Upper lobe of left lung (tissue), 6 donors: Measurements from ENCODE around the gene PHKG2. TPM values are rescaled to one million over a fixed set of nuclear protein-coding genes. Genes with fewer than 3 reads are reported as not detected.

Experiments used
- ATAC-seq, 2 donors: fragments of 200-7000 bp; cut with Tn5 transposase; one replicate each; pipeline ENCODE4 v1.9.1; 2022; ENCODE audit warnings: mild to moderate bottlenecking in 2 of 2, moderate library complexity in 2 of 2; ENCODE audit not compliant: low FRiP score in 2 of 2
- DNase-seq, 2 donors: peaks; one replicate each; pipeline ENCODE4 v3.0.0-alpha.2; 2019 to 2020
- H3K27ac ChIP-seq, 4 donors: fragments of 200-600 bp; sonication (generic); one replicate each; pipeline ENCODE4 v1.5.1; 2016 to 2019
- H3K27me3 ChIP-seq, 4 donors: fragments of 200-600 bp; sonication (generic); one replicate each; pipeline ENCODE4 v1.5.1; 2017 to 2019
- H3K36me3 ChIP-seq, 4 donors: fragments of 200-600 bp; sonication (generic); one replicate each; pipeline ENCODE4 v1.5.1; 2016 to 2019
- H3K4me1 ChIP-seq, 4 donors: fragments of 200-600 bp; sonication (generic); one replicate each; pipeline ENCODE4 v1.5.1; 2018 to 2019
- H3K4me3 ChIP-seq, 4 donors: fragments of 200-600 bp; sonication (generic); one replicate each; pipeline ENCODE4 v1.5.1; 2017 to 2019; ENCODE audit warnings: mild to moderate bottlenecking in 2 of 4, moderate library complexity in 1 of 4
- H3K9me3 ChIP-seq, 4 donors: fragments of 200-600 bp; sonication (generic); one replicate each; pipeline ENCODE4 v1.5.1; 2018 to 2019
- CTCF ChIP-seq, 6 experiments: fragments of 450-650 bp in 4 of 6; fragments of 200-600 bp in 2 of 6; sonication (generic) in 2 of 6; IDR thresholded peaks; one replicate each; pipeline ENCODE4 v1.5.1; 2016 to 2019; ENCODE audit warnings: antibody characterized with exemption in 6 of 6
- EP300 ChIP-seq, 4 donors: sonication (generic); formaldehyde crosslinking; IDR thresholded peaks; one replicate each; pipeline ENCODE4 v1.5.1; 2017; ENCODE audit warnings: antibody characterized with exemption in 4 of 4, control low read depth in 2 of 4
- POLR2A ChIP-seq, 4 donors: fragments of 450-650 bp; IDR thresholded peaks; one replicate each; pipeline ENCODE4 v1.5.1; 2016 to 2017; ENCODE audit warnings: antibody characterized with exemption in 4 of 4, mild to moderate bottlenecking in 2 of 4
- POLR2AphosphoS5 ChIP-seq, 2 donors: sonication (generic); formaldehyde crosslinking; IDR thresholded peaks; one replicate each; pipeline ENCODE4 v1.5.1; 2017; ENCODE audit warnings: antibody characterized with exemption in 2 of 2
- WGBS, 2 donors: methylation state at CpG; one replicate each; pipeline ENCODE4 v1.1.5; 2017 to 2018; 5-methylcytosine and 5-hydroxymethylcytosine counted together
- total RNA-seq, 6 donors: library from RNA; depleted of rRNA in 4 of 6; stranded (reverse); fragments of >200 nt in 4 of 6; gene quantifications; one replicate each; pipeline versions ENCODE4 v1.1.0 to v1.2.1, GENCODE V29; 2016 to 2021
- donor health status: DM: no; HTN: no; CAD: no; lungs with moderate emphysema.
- donor health status: DM: no; HTN: yes; CAD: no; lungs with severe emphysema.

PHKG2 gene
- total RNA-seq, 6 donors from 2014 or later, result 27.4 to 70.2 (median 33.5) TPM

GRCh38 chr16:30778549-30779244, 30.5 kb downstream of the PHKG2 start:
- Histone ChIP-seq H3K4me3 (no peak overlapping the region), H3K4me1 (peaks cover 11 to 34% (median 19%) of the 10 kb centered on the region in 4 donors), H3K9me3 (no peaks in the 10 kb centered on the region), H3K36me3 (peaks cover 7 to 32% (median 24%) of the 10 kb centered on the region in 4 donors), H3K27me3 (no peaks in the 10 kb centered on the region), H3K27ac (no peak overlapping the region)
- WGBS, 2 donors, result 85 to 88% methylated on average over 12 to 14 of the region's 14 CpGs
- no peak for DNase-seq
- no peak for TF ChIP-seq POLR2A (IDR thresholded peaks at IDR 0.05)
- no peak for TF ChIP-seq POLR2AphosphoS5 (IDR thresholded peaks at IDR 0.05)
- no peak for TF ChIP-seq EP300 (IDR thresholded peaks at IDR 0.05)
- no peak for TF ChIP-seq CTCF (IDR thresholded peaks at IDR 0.05)
- ATAC-seq, result no peak

- Histone ChIP-seq H3K4me3 (no peak overlapping the region), H3K4me1 (peaks cover 11 to 26% (median 18%) of the 10 kb centered on the region in 4 donors), H3K9me3 (no peaks in the 10 kb centered on the region), H3K36me3 (peaks cover 7 to 32% (median 26%) of the 10 kb centered on the region in 4 donors), H3K27ac (no peak overlapping the region), H3K27me3 (no peaks in the 10 kb centered on the region)
- TF ChIP-seq EP300 (IDR thresholded peaks at IDR 0.05), result no peak
- no peak for TF ChIP-seq POLR2A (IDR thresholded peaks at IDR 0.05)
- no peak for TF ChIP-seq CTCF (IDR thresholded peaks at IDR 0.05)
- no peak for TF ChIP-seq POLR2AphosphoS5 (IDR thresholded peaks at IDR 0.05)
- WGBS, 2 donors, result 87 to 93% methylated on average over 6 of the region's 6 CpGs
- ATAC-seq (no peak), DNase-seq (no peak)
Observed at GRCh38 chr16:30779596-30779995, 31.4 kb downstream of the PHKG2 start.

GRCh38 chr16:30780021-30780420, 31.8 kb downstream of the PHKG2 start:
- Histone ChIP-seq H3K9me3 (no peaks in the 10 kb centered on the region), H3K36me3 (peaks cover 7 to 31% (median 26%) of the 10 kb centered on the region in 4 donors), H3K27me3 (no peaks in the 10 kb centered on the region), H3K4me3 (no peak overlapping the region), H3K4me1 (peaks cover 7 to 22% (median 14%) of the 10 kb centered on the region in 4 donors), H3K27ac (no peak overlapping the region)
- 86 to 100% methylated on average over 2 to 3 of the region's 3 CpGs for WGBS, 2 donors
- DNase-seq, result no peak
- ATAC-seq, result no peak
- no peak for TF ChIP-seq POLR2A (IDR thresholded peaks at IDR 0.05)
- TF ChIP-seq POLR2AphosphoS5 (IDR thresholded peaks at IDR 0.05), result no peak
- TF ChIP-seq CTCF (IDR thresholded peaks at IDR 0.05), result no peak
- no peak for TF ChIP-seq EP300 (IDR thresholded peaks at IDR 0.05)

- no peak for TF ChIP-seq POLR2AphosphoS5 (IDR thresholded peaks at IDR 0.05)
- TF ChIP-seq CTCF (IDR thresholded peaks at IDR 0.05), result no peak
- no peak for TF ChIP-seq POLR2A (IDR thresholded peaks at IDR 0.05)
- no peak for TF ChIP-seq EP300 (IDR thresholded peaks at IDR 0.05)
- no peaks in the 10 kb centered on the region for H3K27me3 ChIP-seq
- DNase-seq, result no peak
- ATAC-seq, result no peak
- no peak overlapping the region for H3K27ac ChIP-seq
- H3K4me1 ChIP-seq, result peaks cover 8 to 19% (median 11%) of the 10 kb centered on the region in 4 donors
- no peaks in the 10 kb centered on the region for H3K9me3 ChIP-seq
- peaks cover 7 to 31% (median 26%) of the 10 kb centered on the region in 4 donors for H3K36me3 ChIP-seq
- no peak overlapping the region for H3K4me3 ChIP-seq
- 62 to 82% methylated on average over 4 of the region's 4 CpGs for WGBS, 2 donors
Observed at GRCh38 chr16:30780549-30780948, 32.3 kb downstream of the PHKG2 start.
